ENCODE measurements around the gene PI4KA. TPM values are rescaled to one million over a fixed set of nuclear protein-coding genes. Genes with fewer than 3 reads are reported as not detected.

The PI4KA gene
- total RNA-seq, 1 experiment from 2014 or later, result 65.8 TPM

DNA sequence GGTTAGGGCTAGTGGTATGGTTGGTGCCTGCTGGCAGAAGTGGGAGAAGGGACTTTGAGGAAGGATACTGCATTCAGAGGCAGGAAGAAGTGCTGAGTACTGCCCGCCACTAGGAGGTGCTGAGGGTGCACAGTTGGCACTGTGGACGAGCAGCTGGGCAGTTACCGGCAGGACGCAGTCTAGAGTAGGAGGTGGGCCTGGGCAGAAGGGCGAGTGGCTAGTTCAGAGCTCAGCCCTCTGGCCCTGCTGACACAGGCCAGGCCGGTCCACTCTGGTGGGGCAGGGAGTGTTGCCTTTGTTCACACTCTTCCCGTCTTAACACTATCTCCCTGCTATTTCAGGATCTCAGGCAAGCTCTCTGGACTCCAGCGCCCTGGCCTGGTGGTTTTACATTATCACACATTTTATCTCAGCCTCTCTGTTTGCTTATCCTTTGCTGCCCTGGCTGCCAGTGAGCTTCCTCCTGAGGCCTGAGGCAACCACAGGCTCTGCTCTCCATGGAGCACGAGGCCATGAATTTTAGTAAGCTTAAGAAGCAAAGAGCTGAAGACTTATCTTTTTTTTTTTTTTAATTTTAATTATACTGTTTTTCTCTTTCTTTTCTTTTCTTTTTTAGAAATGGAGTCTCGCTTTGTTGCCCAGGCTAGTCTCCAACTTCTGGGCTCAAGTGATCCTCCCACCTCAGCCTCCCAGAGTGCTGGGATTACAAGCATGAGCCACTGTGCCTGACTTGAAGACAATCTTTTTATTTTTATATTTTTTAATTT is 27.1 kb upstream of the PI4KA start:
- no peaks in the 10 kb centered on the region for H3K9me3 Mint-ChIP-seq
- no peak overlapping the region for H3T11ph ChIP-seq (ENCODE audit: low read length)
- no peaks in the 10 kb centered on the region for H3K79me2 ChIP-seq (ENCODE audit: insufficient read depth, low read length)
- no peak overlapping the region for H3K27ac ChIP-seq (ENCODE audit: insufficient read length, low read depth, low read length)
- no peak overlapping the region for H3K18ac ChIP-seq (ENCODE audit: insufficient read length, low read depth, low read length)
- no peak overlapping the region for H2BK20ac ChIP-seq (ENCODE audit: low read depth, low read length, poor library complexity, severe bottlenecking)
- no peaks in the 10 kb centered on the region for H3K27me3 Mint-ChIP-seq (ENCODE audit: low read depth)
- H3K4me1 ChIP-seq (ENCODE audit: insufficient read depth, low read length), result no peaks in the 10 kb centered on the region
- peaks cover 3 to 4% of the 10 kb centered on the region in 2 experiments; a peak in 1 of 4 replicates for H3K4me1 Mint-ChIP-seq
- H4K8ac ChIP-seq (replicated peaks; ENCODE audit: insufficient read length, low read depth, low read length), result no peak overlapping the region
- no peak overlapping the region for H2BK12ac ChIP-seq (ENCODE audit: insufficient read length, low read depth, low read length)
- H4K91ac ChIP-seq (ENCODE audit: insufficient read length, low read depth, low read length), result no peak overlapping the region
- no peak overlapping the region for H3K4me3 Mint-ChIP-seq
- H3K27ac Mint-ChIP-seq, result peak overlapping the region; percentile 49 to 73 (median 66); a peak in 4 of 7 replicates
- H4K20me1 ChIP-seq (ENCODE audit: control insufficient read depth, insufficient read depth, insufficient read length), result no peaks in the 10 kb centered on the region
- peaks cover 3 to 55% (median 25%) of the 10 kb centered on the region in 3 experiments; a peak in 5 of 7 replicates for H3K36me3 Mint-ChIP-seq (ENCODE audit: insufficient read depth in 1 of 3, low read depth in 3 of 3)
- no peaks in the 10 kb centered on the region for H3K9me3 ChIP-seq (ENCODE audit: control insufficient read depth, low read depth, low read length)
- no CpG with 5 or more reads among the region's 10 CpGs for WGBS (ENCODE audit: extremely low coverage, insufficient read length, low lambda C conversion rate)
- no peak overlapping the region for H2BK5ac ChIP-seq (ENCODE audit: insufficient read length, low read length)
- no peak overlapping the region for H2AFZ ChIP-seq (ENCODE audit: low read length)
- no peak overlapping the region for H3K23ac ChIP-seq (ENCODE audit: insufficient read length, low read depth, low read length)
- DNase-seq, result peak; percentile 91
- no peaks in the 10 kb centered on the region for H3K79me1 ChIP-seq (ENCODE audit: insufficient read depth, low read depth, low read length, poor library complexity, severe bottlenecking)
- H3K9ac ChIP-seq (ENCODE audit: extremely low read depth, insufficient read length, low read length), result no peak overlapping the region
- no peak overlapping the region for H3K56ac ChIP-seq (ENCODE audit: insufficient read length, low read depth, low read length)
- no peak overlapping the region for H2AK5ac ChIP-seq (ENCODE audit: insufficient read length, low read length)
- H3K14ac ChIP-seq (ENCODE audit: insufficient read depth, low read length), result no peak overlapping the region
- H3K23me2 ChIP-seq (ENCODE audit: insufficient read length, low read depth, low read length, poor library complexity, severe bottlenecking), result no peaks in the 10 kb centered on the region
- TF ChIP-seq, protein P1, sequence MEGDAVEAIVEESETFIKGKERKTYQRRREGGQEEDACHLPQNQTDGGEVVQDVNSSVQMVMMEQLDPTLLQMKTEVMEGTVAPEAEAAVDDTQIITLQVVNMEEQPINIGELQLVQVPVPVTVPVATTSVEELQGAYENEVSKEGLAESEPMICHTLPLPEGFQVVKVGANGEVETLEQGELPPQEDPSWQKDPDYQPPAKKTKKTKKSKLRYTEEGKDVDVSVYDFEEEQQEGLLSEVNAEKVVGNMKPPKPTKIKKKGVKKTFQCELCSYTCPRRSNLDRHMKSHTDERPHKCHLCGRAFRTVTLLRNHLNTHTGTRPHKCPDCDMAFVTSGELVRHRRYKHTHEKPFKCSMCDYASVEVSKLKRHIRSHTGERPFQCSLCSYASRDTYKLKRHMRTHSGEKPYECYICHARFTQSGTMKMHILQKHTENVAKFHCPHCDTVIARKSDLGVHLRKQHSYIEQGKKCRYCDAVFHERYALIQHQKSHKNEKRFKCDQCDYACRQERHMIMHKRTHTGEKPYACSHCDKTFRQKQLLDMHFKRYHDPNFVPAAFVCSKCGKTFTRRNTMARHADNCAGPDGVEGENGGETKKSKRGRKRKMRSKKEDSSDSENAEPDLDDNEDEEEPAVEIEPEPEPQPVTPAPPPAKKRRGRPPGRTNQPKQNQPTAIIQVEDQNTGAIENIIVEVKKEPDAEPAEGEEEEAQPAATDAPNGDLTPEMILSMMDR (conservative IDR thresholded peaks at IDR 0.05), result peak; percentile 95
- no peak overlapping the region for H3K4me2 ChIP-seq (ENCODE audit: insufficient read depth, insufficient read length, low read length)
- no peak overlapping the region for H2BK15ac ChIP-seq (ENCODE audit: low read depth, low read length)
- no peak overlapping the region for H3K4ac ChIP-seq (ENCODE audit: low read depth, low read length)
- H2BK120ac ChIP-seq (ENCODE audit: low read depth, low read length, poor library complexity, severe bottlenecking), result no peak overlapping the region
- H3K27me3 ChIP-seq (ENCODE audit: insufficient read depth, low read length), result no peaks in the 10 kb centered on the region
- no peak overlapping the region for H4K5ac ChIP-seq (ENCODE audit: insufficient read length, low read depth, low read length)
